ENCODE results near the gene ADAMTS4.

ADAMTS4 gene

DNA sequence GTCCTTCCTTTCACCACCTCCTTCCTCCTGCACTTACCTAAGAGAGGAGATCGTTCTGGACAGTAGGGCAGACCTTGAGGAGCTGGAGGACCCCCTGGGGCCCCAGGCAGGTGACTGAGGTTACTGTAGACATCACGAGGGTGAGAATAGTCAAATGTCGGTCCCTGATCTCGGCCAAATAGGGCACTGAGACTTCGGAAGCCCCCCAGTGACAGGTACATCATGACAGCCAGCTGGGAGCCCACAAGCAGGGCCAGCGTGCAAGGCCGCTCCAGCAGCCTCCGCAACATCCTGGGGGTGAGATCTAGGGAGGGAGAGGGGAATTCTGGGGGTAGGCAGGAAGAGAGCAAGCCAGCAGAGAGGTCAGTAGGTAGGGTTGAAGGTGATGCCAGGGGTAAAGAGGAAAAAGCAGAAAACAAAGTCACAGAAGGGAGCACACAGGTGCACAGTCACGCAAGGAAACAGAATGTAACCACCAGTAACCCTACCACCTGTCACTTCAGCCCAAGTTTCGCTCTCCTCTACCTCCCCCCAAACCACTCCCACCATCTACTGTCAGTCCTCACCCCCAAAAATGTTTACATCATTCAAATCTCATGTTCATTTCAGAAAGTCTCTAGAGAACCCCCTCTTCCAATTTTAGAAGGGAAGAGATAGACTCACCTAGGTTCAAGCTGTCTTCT lies 22.9 kb downstream of the ADAMTS4 start:
- no peak for DNase-seq (ENCODE audit: low read depth, low spot score)
- CTCF ChIA-PET = interaction anchor here (1.1 to 3.4 kb wide), 3 partner anchors 10 to 16 kb away, joined by 4 to 25 read pairs (median 23); partner anchors contain the start of gene PPOX
- peak overlapping the region; percentile 99 for H3K4me3 ChIP-seq (ENCODE audit: low read depth, low read length)
- no peak for TF ChIP-seq CTCF (IDR thresholded peaks at IDR 0.05; ENCODE audit: insufficient read depth, low read length, missing control alignments)
- POLR2A ChIA-PET = interaction anchor here (2.0 kb wide), 1 partner anchor 10 kb away, joined by 10 read pairs; the partner anchor contains the start of gene PPOX

GRCh38 chr1:161174911-161175310 lies 23.9 kb downstream of the ADAMTS4 start:
- H3K4me3 ChIP-seq (ENCODE audit: low read depth, low read length) = no peak overlapping the region
- DNase-seq (ENCODE audit: low read depth, low spot score) = no peak
- CTCF ChIA-PET = interaction anchor here (3.3 to 3.4 kb wide), 2 partner anchors 9 to 17 kb away, joined by 23 to 25 read pairs; partner anchors contain the start of gene PPOX
- POLR2A ChIA-PET = no interaction called here
- TF ChIP-seq CTCF (IDR thresholded peaks at IDR 0.05; ENCODE audit: insufficient read depth, low read length, missing control alignments) = no peak

DNA sequence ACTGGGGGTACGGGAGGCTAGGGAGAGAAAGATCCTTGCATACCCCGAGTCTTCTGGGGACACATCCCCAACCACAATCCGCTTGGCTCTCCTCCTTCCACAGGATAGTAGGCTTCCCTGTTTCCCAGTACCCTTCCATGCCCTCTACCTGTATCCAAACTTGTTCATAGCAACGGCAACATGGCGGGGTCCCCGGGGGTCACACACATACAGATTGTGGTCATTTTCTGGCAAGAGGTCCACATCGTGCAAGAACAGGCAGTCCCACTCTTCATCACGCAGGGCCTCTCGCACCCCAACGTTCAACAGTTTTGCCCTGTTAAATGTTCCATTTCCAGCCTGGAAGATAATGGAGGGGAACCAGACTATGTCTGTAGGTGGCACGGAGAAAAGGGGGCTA lies 25.1 kb downstream of the ADAMTS4 start:
- DNase-seq (ENCODE audit: low read depth, low spot score) = no peak
- POLR2A ChIA-PET = no interaction called here
- no peak overlapping the region for H3K4me3 ChIP-seq (ENCODE audit: low read depth, low read length)
- no peak for TF ChIP-seq CTCF (IDR thresholded peaks at IDR 0.05; ENCODE audit: insufficient read depth, low read length, missing control alignments)
- CTCF ChIA-PET = interaction anchor here (2.3 kb wide), 1 partner anchor 18 kb away, joined by 9 read pairs; no protein-coding TSS in a partner anchor

- POLR2A ChIA-PET = no interaction called here
- peak; percentile 94 for DNase-seq (ENCODE audit: low read depth, low spot score)
- no peak overlapping the region for H3K4me3 ChIP-seq (ENCODE audit: low read depth, low read length)
- CTCF ChIA-PET = interaction anchor here (2.3 kb wide), 1 partner anchor 19 kb away, joined by 9 read pairs; no protein-coding TSS in a partner anchor
- TF ChIP-seq CTCF (IDR thresholded peaks at IDR 0.05; ENCODE audit: insufficient read depth, low read length, missing control alignments) = no peak
These were observed 26.0 kb downstream of the ADAMTS4 start for GRCh38 chr1:161172776-161173376.

DNA sequence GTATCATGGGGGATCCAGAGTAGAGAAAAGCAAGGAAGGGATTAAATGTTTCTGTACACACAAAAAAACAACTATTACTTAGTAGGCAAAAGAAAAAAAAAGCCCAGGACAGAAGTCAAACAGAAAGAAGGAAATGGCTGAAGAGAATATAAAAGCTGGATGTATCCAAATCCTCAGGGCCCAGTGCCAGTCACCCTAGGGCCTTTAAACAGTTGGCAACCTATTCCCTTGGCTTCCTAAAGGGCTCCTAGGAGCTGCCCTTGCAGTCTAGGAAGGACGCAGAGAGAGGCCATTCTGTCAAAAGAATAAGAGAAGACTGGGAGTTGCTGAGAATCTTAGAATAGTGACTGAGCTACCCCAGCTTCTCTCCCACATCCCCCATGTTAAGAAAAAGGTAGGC lies 26.5 kb downstream of the ADAMTS4 start:
- no peak for DNase-seq (ENCODE audit: low read depth, low spot score)
- CTCF ChIA-PET = interaction anchor here (2.3 kb wide), 1 partner anchor 20 kb away, joined by 9 read pairs; no protein-coding TSS in a partner anchor
- POLR2A ChIA-PET = no interaction called here
- H3K4me3 ChIP-seq (ENCODE audit: low read depth, low read length) = no peak overlapping the region
- TF ChIP-seq CTCF (IDR thresholded peaks at IDR 0.05; ENCODE audit: insufficient read depth, low read length, missing control alignments) = no peak

DNA sequence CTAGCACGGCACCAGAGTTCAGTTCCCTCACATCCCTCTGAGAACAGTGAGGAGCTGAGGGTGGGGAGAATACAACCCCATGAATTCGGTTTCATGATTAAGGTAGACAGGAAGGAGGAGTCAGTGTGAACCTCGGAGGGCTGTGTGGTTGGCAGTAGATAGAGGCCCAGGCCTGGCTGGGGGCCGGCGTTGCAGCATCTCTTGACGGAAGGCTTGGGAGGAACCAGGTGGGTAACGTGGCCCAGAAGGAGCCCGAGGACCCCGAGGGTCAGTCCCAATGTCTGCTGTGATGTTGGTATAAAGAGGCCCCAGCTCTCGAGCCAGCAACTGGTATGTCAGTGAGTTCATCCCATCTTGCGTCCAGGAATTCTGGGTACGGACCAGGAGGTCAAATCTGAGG lies 27.2 kb downstream of the ADAMTS4 start:
- no peak for TF ChIP-seq CTCF (IDR thresholded peaks at IDR 0.05; ENCODE audit: insufficient read depth, low read length, missing control alignments)
- CTCF ChIA-PET = interaction anchor here (1.1 to 3.8 kb wide), 3 partner anchors 9 to 212 kb away, joined by 3 to 14 read pairs (median 3); no protein-coding TSS in a partner anchor
- H3K4me3 ChIP-seq (ENCODE audit: low read depth, low read length) = no peak overlapping the region
- DNase-seq (ENCODE audit: low read depth, low spot score) = no peak
- POLR2A ChIA-PET = interaction anchor here (1.4 kb wide), 1 partner anchor 10 kb away, joined by 4 read pairs; no protein-coding TSS in a partner anchor

Measured in AG04449 (cell line).